DND-41 (cell line): ENCODE results near the gene STK36.

Experiments used
- CTCF ChIP-seq: IDR thresholded peaks from 2 replicates; pipeline ENCODE4 v1.5.1; 2012; ENCODE audit warnings: borderline replicate concordance, low read length, moderate library complexity, mild to moderate bottlenecking; ENCODE audit not compliant: poor library complexity, severe bottlenecking; ENCODE audit errors: extremely low read depth
- EZH2 ChIP-seq: IDR thresholded peaks from 3 replicates; pipeline ENCODE4 v1.6.1; 2012; ENCODE audit warnings: borderline replicate concordance, low read depth, mild to moderate bottlenecking, moderate library complexity, low read length, inconsistent platforms; ENCODE audit not compliant: severe bottlenecking

GRCh38 chr2:218746470-218746795 lies 74.5 kb downstream of the STK36 start:
- TF ChIP-seq CTCF = no peak
- no peak for TF ChIP-seq EZH2
